GM18861 (cell line): ENCODE measurements around the gene DLL4.
"Not testable (repeated sequence)": the region's sequence is repeated elsewhere in the genome, so short reads cannot be mapped to it uniquely, and the experiment has no call there.

Experiments
- ATAC-seq: cut with Tn5 transposase; IDR thresholded peaks from one replicate; pipeline ENCODE4 v1.9.1; 2021; ENCODE audit not compliant: unreplicated experiment

DLL4 gene

GRCh38 chr15:40941528-40942336 is 12.6 kb downstream of the DLL4 start:
- ATAC-seq = peak; percentile 45

- ATAC-seq = no peak
These were observed 13.3 kb downstream of the DLL4 start for GRCh38 chr15:40942337-40942854.

GRCh38 chr15:40942878-40943277 is 13.7 kb downstream of the DLL4 start:
- ATAC-seq = no peak

GRCh38 chr15:40943764-40944365 is 14.7 kb downstream of the DLL4 start:
- no peak for ATAC-seq

- no peak for ATAC-seq
These were observed 15.6 kb downstream of the DLL4 start for GRCh38 chr15:40944510-40945296.

- no peak for ATAC-seq
These were observed 19.8 kb downstream of the DLL4 start for GRCh38 chr15:40948706-40949473.

- ATAC-seq = no peak
These were observed 20.6 kb downstream of the DLL4 start for GRCh38 chr15:40949756-40950207.

- ATAC-seq = no peak
These were observed 22.6 kb downstream of the DLL4 start for GRCh38 chr15:40951764-40952163.

- ATAC-seq = no peak
These were observed 23.3 kb downstream of the DLL4 start for GRCh38 chr15:40952301-40952900.

- ATAC-seq = peak; percentile 91
These were observed 24.0 kb downstream of the DLL4 start, which contains the start of gene CHAC1 for GRCh38 chr15:40952901-40953712. Gene CHAC1 (plus strand): TSS chr15:40953471. CDS start chr15:40953584, 113 bp downstream.

- ATAC-seq = no peak
These were observed 24.6 kb downstream of the DLL4 start for GRCh38 chr15:40953713-40954074.

GRCh38 chr15:40954158-40954848 is 25.2 kb downstream of the DLL4 start:
- ATAC-seq = not testable (repeated sequence)

- ATAC-seq = no peak
These were observed 26.2 kb downstream of the DLL4 start for GRCh38 chr15:40955141-40955903.

- no peak for ATAC-seq
These were observed 26.9 kb downstream of the DLL4 start for GRCh38 chr15:40955930-40956540.

- ATAC-seq = no peak
These were observed 27.4 kb downstream of the DLL4 start for GRCh38 chr15:40956541-40956982.

GRCh38 chr15:40957041-40957555 is 28.0 kb downstream of the DLL4 start:
- ATAC-seq = no peak

GRCh38 chr15:40957581-40958051 is 28.5 kb downstream of the DLL4 start:
- ATAC-seq = no peak
